ENCODE results near the gene TRABD2B. TPM values are rescaled to one million over a fixed set of nuclear protein-coding genes. Genes with fewer than 3 reads are reported as not detected.

TRABD2B gene
- total RNA-seq, 1 donor from 2014 or later: 0.89 TPM

- Mint-ChIP-seq H3K27ac (ENCODE audit: unreplicated experiment) (no peak overlapping the region), H3K27me3 (ENCODE audit: low read depth, unreplicated experiment) (peaks cover 83% of the 10 kb centered on the region), H3K4me1 (ENCODE audit: low read depth, unreplicated experiment) (peaks cover 4% of the 10 kb centered on the region), H3K36me3 (ENCODE audit: low read depth, unreplicated experiment) (no peaks in the 10 kb centered on the region), H3K9me3 (ENCODE audit: unreplicated experiment) (no peaks in the 10 kb centered on the region), H3K4me3 (ENCODE audit: unreplicated experiment) (no peak overlapping the region)
- Histone ChIP-seq H2AFZ (ENCODE audit: low read depth, low read length) (no peak overlapping the region), H3K4me1 (ENCODE audit: insufficient read depth, low read length) (peaks cover 12% of the 10 kb centered on the region), H3K9ac (ENCODE audit: low read length) (no peak overlapping the region), H3K9me3 (ENCODE audit: insufficient read depth, low read depth, low read length) (no peaks in the 10 kb centered on the region), H3K27ac (ENCODE audit: low read depth, low read length) (no peak overlapping the region), H3K36me3 (ENCODE audit: insufficient read depth, low read length) (no peaks in the 10 kb centered on the region), H3K27me3 (ENCODE audit: insufficient read depth, low read length) (peaks cover 84% of the 10 kb centered on the region), H3K4me3 (ENCODE audit: insufficient read depth, low read depth, low read length) (no peak overlapping the region), H3K79me2 (ENCODE audit: insufficient read depth, low read length) (no peaks in the 10 kb centered on the region), H4K20me1 (ENCODE audit: insufficient read depth, low read length) (no peaks in the 10 kb centered on the region), H3K4me2 (ENCODE audit: low read length) (no peak overlapping the region)
- DNase-seq (ENCODE audit: low read depth) (no peak), FAIRE-seq (no peak)
- TF ChIP-seq EZH2 (IDR thresholded peaks at IDR 0.05; ENCODE audit: insufficient read depth, low read length) (no peak), CTCF (IDR thresholded peaks at IDR 0.05; ENCODE audit: insufficient read depth, low read depth, low read length) (no peak)
These were observed 285.2 kb downstream of the TRABD2B start for GRCh38 chr1:47711848-47712492.

GRCh38 chr1:47711184-47711847, 285.9 kb downstream of the TRABD2B start:
- DNase-seq (ENCODE audit: low read depth) (no peak), FAIRE-seq (no peak)
- Histone ChIP-seq H3K79me2 (ENCODE audit: insufficient read depth, low read length) (no peaks in the 10 kb centered on the region), H3K9ac (ENCODE audit: low read length) (no peak overlapping the region), H3K27ac (ENCODE audit: low read depth, low read length) (no peak overlapping the region), H2AFZ (ENCODE audit: low read depth, low read length) (no peak overlapping the region), H3K4me2 (ENCODE audit: low read length) (no peak overlapping the region), H3K27me3 (ENCODE audit: insufficient read depth, low read length) (peaks cover 81% of the 10 kb centered on the region), H3K9me3 (ENCODE audit: insufficient read depth, low read depth, low read length) (no peaks in the 10 kb centered on the region), H4K20me1 (ENCODE audit: insufficient read depth, low read length) (no peaks in the 10 kb centered on the region), H3K4me3 (ENCODE audit: insufficient read depth, low read depth, low read length) (no peak overlapping the region), H3K36me3 (ENCODE audit: insufficient read depth, low read length) (no peaks in the 10 kb centered on the region), H3K4me1 (ENCODE audit: insufficient read depth, low read length) (peaks cover 12% of the 10 kb centered on the region)
- Mint-ChIP-seq H3K36me3 (ENCODE audit: low read depth, unreplicated experiment) (no peaks in the 10 kb centered on the region), H3K9me3 (ENCODE audit: unreplicated experiment) (no peaks in the 10 kb centered on the region), H3K4me3 (ENCODE audit: unreplicated experiment) (no peak overlapping the region), H3K27ac (ENCODE audit: unreplicated experiment) (no peak overlapping the region), H3K4me1 (ENCODE audit: low read depth, unreplicated experiment) (peaks cover 4% of the 10 kb centered on the region), H3K27me3 (ENCODE audit: low read depth, unreplicated experiment) (peaks cover 81% of the 10 kb centered on the region)
- TF ChIP-seq CTCF (IDR thresholded peaks at IDR 0.05; ENCODE audit: insufficient read depth, low read depth, low read length) (no peak), EZH2 (IDR thresholded peaks at IDR 0.05; ENCODE audit: insufficient read depth, low read length) (no peak)

Other genes starting within 250 kb of the TRABD2B start
- gene SLC5A9, start 225.3 kb upstream of the TRABD2B start, total RNA-seq: not detected in 2 replicates